DND-41 (cell line): ENCODE data around the gene PID1.

Experiments
- CTCF ChIP-seq: IDR thresholded peaks from 2 replicates; pipeline ENCODE4 v1.5.1; 2012; ENCODE audit warnings: borderline replicate concordance, low read length, moderate library complexity, mild to moderate bottlenecking; ENCODE audit not compliant: poor library complexity, severe bottlenecking; ENCODE audit errors: extremely low read depth
- EZH2 ChIP-seq: IDR thresholded peaks from 3 replicates; pipeline ENCODE4 v1.6.1; 2012; ENCODE audit warnings: borderline replicate concordance, low read depth, mild to moderate bottlenecking, moderate library complexity, low read length, inconsistent platforms; ENCODE audit not compliant: severe bottlenecking

GRCh38 chr2:229240984-229241491, 30.0 kb downstream of the PID1 start:
- TF ChIP-seq EZH2 (no peak), CTCF (no peak)
